HepG2 (cell line): Measurements from ENCODE around the gene MSI2. TPM values are rescaled to one million over a fixed set of nuclear protein-coding genes. Genes with fewer than 3 reads are reported as not detected.

Experiments
- ETV5 ChIP-seq: IDR thresholded peaks from 2 replicates; pipeline ENCODE4 v1.6.1; 2018; ENCODE audit warnings: missing biosample characterization, missing genetic modification reagents, inconsistent platforms, borderline replicate concordance
- FOXP1 ChIP-seq, 2 experiments: fragments of 450-650 bp in 1 of 2; IDR thresholded peaks; 2 replicates each; pipeline ENCODE4 v1.6.1; 2017 to 2018; ENCODE audit warnings: antibody characterized with exemption in 1 of 2
- HNF4A ChIP-seq: sonication (generic); formaldehyde crosslinking; IDR thresholded peaks from 2 replicates; pipeline ENCODE4 v1.4.0; 2020; ENCODE audit warnings: missing genetic modification reagents
- JUNB ChIP-seq: sonication (generic); formaldehyde crosslinking; IDR thresholded peaks from 2 replicates; pipeline ENCODE4 v1.8.0; 2022; ENCODE audit warnings: missing genetic modification reagents, mild to moderate bottlenecking, borderline replicate concordance
- NFKBIZ ChIP-seq: IDR thresholded peaks from 2 replicates; pipeline ENCODE4 v1.6.1; 2018; ENCODE audit warnings: missing genetic modification reagents, missing compliant biosample characterization
- PBX2 ChIP-seq: IDR thresholded peaks from 2 replicates; pipeline ENCODE4 v1.6.1; 2016; ENCODE audit warnings: control low read depth
- POLR2AphosphoS5 ChIP-seq: IDR thresholded peaks from 2 replicates; pipeline ENCODE4 v1.6.1; 2012; ENCODE audit warnings: low read depth, low read length
- ZBTB34 ChIP-seq: sonication (generic); formaldehyde crosslinking; IDR thresholded peaks from 2 replicates; pipeline ENCODE4 v1.8.0; 2022; ENCODE audit warnings: mild to moderate bottlenecking, missing genetic modification reagents
- ZMAT3 ChIP-seq: sonication (generic); formaldehyde crosslinking; conservative IDR thresholded peaks from 2 replicates; pipeline ENCODE4 v1.7.0; 2021; ENCODE audit warnings: missing genetic modification reagents
- ZNF362 ChIP-seq: sonication (generic); formaldehyde crosslinking; IDR thresholded peaks from 2 replicates; pipeline ENCODE4 v1.4.0; 2020; ENCODE audit warnings: missing genetic modification reagents, mild to moderate bottlenecking, borderline replicate concordance
- ZNF383 ChIP-seq: sonication (generic); formaldehyde crosslinking; IDR thresholded peaks from 2 replicates; pipeline ENCODE4 v1.4.0; 2020; ENCODE audit warnings: missing genetic modification reagents, mild to moderate bottlenecking, borderline replicate concordance
- ZNF468 ChIP-seq: sonication (generic); formaldehyde crosslinking; IDR thresholded peaks from 2 replicates; pipeline ENCODE4 v1.8.0; 2022; ENCODE audit warnings: mild to moderate bottlenecking, moderate library complexity, missing genetic modification reagents
- ZNF557 ChIP-seq: sonication (generic); formaldehyde crosslinking; IDR thresholded peaks from 2 replicates; pipeline ENCODE4 v1.4.0; 2020; ENCODE audit warnings: missing genetic modification reagents
- ZNF614 ChIP-seq: IDR thresholded peaks from 2 replicates; pipeline ENCODE4 v1.6.1; 2018; ENCODE audit warnings: missing biosample characterization, missing genetic modification reagents, inconsistent platforms, borderline replicate concordance
- ZNF746 ChIP-seq: sonication (generic); formaldehyde crosslinking; IDR thresholded peaks from 2 replicates; pipeline ENCODE4 v1.8.0; 2022; ENCODE audit warnings: mild to moderate bottlenecking, missing genetic modification reagents
- ZZZ3 ChIP-seq: sonication (generic); formaldehyde crosslinking; IDR thresholded peaks from 2 replicates; pipeline ENCODE4 v1.4.0; 2020; ENCODE audit warnings: missing genetic modification reagents, mild to moderate bottlenecking, borderline replicate concordance
- polyA plus RNA-seq, 8 experiments: library from polyadenylated mRNA; depleted of rRNA in 3 of 8; stranded (reverse) in 7 of 8; unstranded in 1 of 8; fragments of >200 nt; fragmentation: Illumina TruSeq in 4 of 8; extraction: Trizol in 4 of 8; gene quantifications; 2 replicates each; pipeline versions ENCODE4 v1.2.1 to v1.2.3, GENCODE V29; 2011 to 2016; ENCODE audit warnings: low read depth in 4 of 8, missing spikeins in 1 of 8, mixed read lengths in 1 of 8; ENCODE audit not compliant: insufficient read depth in 1 of 8
- total RNA-seq, 5 experiments: library from RNA; depleted of rRNA; stranded (reverse); fragments of >200 nt; fragmentation: Illumina TruSeq; extraction: Trizol; gene quantifications; 2 replicates each; pipeline ENCODE4 v1.2.3, GENCODE V29; 2016; ENCODE audit warnings: low read depth in 1 of 5
- TF ChIP-seq, protein P1 (sequence below): sonication (generic); formaldehyde crosslinking; IDR thresholded peaks from 2 replicates; pipeline ENCODE4 v1.4.0; 2020; ENCODE audit warnings: missing genetic modification reagents, borderline replicate concordance
- TF ChIP-seq, protein P2 (sequence below): sonication (generic); formaldehyde crosslinking; IDR thresholded peaks from 2 replicates; pipeline ENCODE4 v1.8.0; 2022; ENCODE audit warnings: mild to moderate bottlenecking, missing genetic modification reagents, moderate library complexity
- TF ChIP-seq, protein P3 (sequence below): sonication (generic); formaldehyde crosslinking; IDR thresholded peaks from 2 replicates; pipeline ENCODE4 v1.8.1; 2023; ENCODE audit warnings: missing genetic modification reagents, mild to moderate bottlenecking, borderline replicate concordance

Gene MSI2
- total and polyA plus RNA-seq, 2 of the 13 experiments (the other 11 are each of a cell fraction or from before 2014, with no cell fraction given): 77.5 to 78.4 TPM

DNA sequence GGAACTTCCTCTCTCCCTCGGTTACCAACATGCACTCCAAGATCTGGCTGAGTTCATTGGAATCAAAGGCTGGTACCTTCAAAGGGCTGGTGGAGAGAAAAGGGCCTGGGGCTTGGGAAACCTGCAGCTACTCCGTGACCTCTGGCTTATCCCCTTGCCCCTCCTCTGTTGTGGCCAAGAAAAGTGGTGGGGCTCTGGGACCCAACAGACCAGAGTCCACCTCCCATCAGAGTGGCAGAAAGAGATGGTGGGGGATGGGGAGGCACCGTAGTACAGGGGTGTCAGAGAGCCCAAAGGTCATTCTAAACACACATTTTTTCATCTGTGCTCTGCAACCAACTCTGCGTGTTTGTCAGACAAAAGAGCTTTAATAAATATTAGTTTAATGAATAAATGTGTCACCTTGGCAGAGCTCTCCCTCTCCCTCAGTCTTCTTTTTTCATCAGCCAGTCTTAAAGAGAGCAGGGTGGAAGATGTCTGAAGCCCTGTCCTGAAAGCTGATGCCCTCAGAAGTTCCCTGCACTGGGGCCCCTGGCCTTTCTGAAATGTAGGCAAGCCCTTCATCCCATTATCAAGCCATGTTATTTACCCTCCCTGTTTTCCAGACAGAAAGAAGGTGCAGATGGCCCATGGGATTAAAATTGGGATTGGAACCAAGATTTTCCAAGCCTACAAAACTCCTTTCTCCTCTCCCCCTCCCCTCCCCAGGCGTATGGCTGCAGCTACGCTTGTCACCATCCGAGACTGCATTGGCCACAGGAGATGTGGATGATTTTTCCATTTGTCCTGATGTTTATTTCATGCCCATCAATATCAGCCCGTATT is 261.5 kb downstream of the MSI2 start (continued):
- TF ChIP-seq FOXP1 (IDR thresholded peaks at IDR 0.05): no peak
- peak; percentile 90 for TF ChIP-seq FOXP1 (CRISPR knock-in tag; IDR thresholded peaks at IDR 0.05)
- peak; percentile 94 for TF ChIP-seq ZNF362
- TF ChIP-seq ZMAT3 (CRISPR knock-in tag): peak; percentile 46; the same call in 1 of the 2 replicates
- peak; percentile 9; the same call in 1 of the 2 replicates for TF ChIP-seq POLR2AphosphoS5
- TF ChIP-seq ZBTB34 (CRISPR knock-in tag): peak; percentile 85
- TF ChIP-seq ZZZ3 (CRISPR knock-in tag): no peak
- no peak for TF ChIP-seq ZNF383 (CRISPR knock-in tag)
- TF ChIP-seq, protein P1, sequence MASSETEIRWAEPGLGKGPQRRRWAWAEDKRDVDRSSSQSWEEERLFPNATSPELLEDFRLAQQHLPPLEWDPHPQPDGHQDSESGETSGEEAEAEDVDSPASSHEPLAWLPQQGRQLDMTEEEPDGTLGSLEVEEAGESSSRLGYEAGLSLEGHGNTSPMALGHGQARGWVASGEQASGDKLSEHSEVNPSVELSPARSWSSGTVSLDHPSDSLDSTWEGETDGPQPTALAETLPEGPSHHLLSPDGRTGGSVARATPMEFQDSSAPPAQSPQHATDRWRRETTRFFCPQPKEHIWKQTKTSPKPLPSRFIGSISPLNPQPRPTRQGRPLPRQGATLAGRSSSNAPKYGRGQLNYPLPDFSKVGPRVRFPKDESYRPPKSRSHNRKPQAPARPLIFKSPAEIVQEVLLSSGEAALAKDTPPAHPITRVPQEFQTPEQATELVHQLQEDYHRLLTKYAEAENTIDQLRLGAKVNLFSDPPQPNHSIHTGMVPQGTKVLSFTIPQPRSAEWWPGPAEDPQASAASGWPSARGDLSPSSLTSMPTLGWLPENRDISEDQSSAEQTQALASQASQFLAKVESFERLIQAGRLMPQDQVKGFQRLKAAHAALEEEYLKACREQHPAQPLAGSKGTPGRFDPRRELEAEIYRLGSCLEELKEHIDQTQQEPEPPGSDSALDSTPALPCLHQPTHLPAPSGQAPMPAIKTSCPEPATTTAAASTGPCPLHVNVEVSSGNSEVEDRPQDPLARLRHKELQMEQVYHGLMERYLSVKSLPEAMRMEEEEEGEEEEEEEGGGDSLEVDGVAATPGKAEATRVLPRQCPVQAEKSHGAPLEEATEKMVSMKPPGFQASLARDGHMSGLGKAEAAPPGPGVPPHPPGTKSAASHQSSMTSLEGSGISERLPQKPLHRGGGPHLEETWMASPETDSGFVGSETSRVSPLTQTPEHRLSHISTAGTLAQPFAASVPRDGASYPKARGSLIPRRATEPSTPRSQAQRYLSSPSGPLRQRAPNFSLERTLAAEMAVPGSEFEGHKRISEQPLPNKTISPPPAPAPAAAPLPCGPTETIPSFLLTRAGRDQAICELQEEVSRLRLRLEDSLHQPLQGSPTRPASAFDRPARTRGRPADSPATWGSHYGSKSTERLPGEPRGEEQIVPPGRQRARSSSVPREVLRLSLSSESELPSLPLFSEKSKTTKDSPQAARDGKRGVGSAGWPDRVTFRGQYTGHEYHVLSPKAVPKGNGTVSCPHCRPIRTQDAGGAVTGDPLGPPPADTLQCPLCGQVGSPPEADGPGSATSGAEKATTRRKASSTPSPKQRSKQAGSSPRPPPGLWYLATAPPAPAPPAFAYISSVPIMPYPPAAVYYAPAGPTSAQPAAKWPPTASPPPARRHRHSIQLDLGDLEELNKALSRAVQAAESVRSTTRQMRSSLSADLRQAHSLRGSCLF: no peak
- peak; percentile 73 for TF ChIP-seq PBX2 (CRISPR knock-in tag)
- TF ChIP-seq NFKBIZ (CRISPR knock-in tag): peak; percentile 82; the same call in 1 of the 2 replicates
- peak; percentile 86 for TF ChIP-seq ZNF746 (CRISPR knock-in tag)
- peak; percentile 74 for TF ChIP-seq ETV5 (CRISPR knock-in tag)
- TF ChIP-seq, protein P2, sequence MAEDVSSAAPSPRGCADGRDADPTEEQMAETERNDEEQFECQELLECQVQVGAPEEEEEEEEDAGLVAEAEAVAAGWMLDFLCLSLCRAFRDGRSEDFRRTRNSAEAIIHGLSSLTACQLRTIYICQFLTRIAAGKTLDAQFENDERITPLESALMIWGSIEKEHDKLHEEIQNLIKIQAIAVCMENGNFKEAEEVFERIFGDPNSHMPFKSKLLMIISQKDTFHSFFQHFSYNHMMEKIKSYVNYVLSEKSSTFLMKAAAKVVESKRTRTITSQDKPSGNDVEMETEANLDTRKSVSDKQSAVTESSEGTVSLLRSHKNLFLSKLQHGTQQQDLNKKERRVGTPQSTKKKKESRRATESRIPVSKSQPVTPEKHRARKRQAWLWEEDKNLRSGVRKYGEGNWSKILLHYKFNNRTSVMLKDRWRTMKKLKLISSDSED (CRISPR knock-in tag): no peak
- no peak for TF ChIP-seq JUNB (CRISPR knock-in tag)
- peak; percentile 99 for TF ChIP-seq HNF4A
- TF ChIP-seq ZNF468: no peak
- no peak for TF ChIP-seq ZNF557 (CRISPR knock-in tag)
- peak; percentile 92 for TF ChIP-seq ZNF614
- TF ChIP-seq, protein P3, sequence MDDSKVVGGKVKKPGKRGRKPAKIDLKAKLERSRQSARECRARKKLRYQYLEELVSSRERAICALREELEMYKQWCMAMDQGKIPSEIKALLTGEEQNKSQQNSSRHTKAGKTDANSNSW (CRISPR knock-in tag): no peak
